OCI-LY7 (cell line): ENCODE data around the gene VPS26C. TPM values are rescaled to one million over a fixed set of nuclear protein-coding genes. Genes with fewer than 3 reads are reported as not detected.

Source experiments
- BruUV-seq: library from RNA; stranded (reverse); fragments of 400-500 nt; replicated peaks from 2 replicates; lab custom pipeline; 2021; lab: Mats Ljungman, UMichigan
- CTCF ChIA-PET: fragments of 300-600 bp; sonication (Branson Sonifier 250); formaldehyde crosslinking; loops from one replicate; lab custom pipeline; 2022; ENCODE audit warnings: antibody characterized with exemption; ENCODE audit not compliant: unreplicated experiment; lab: Charles Lee
- POLR2A ChIA-PET: fragments of 300-600 bp; sonication (Branson Sonifier 250); formaldehyde crosslinking; loops from one replicate; lab custom pipeline; 2022; ENCODE audit warnings: antibody characterized with exemption; lab: Charles Lee
- DNase-seq: peaks from one replicate; pipeline ENCODE4 v3.0.0-alpha.2; 2015; ENCODE audit warnings: low spot score
- H2AFZ ChIP-seq: fragments of 200-600 bp; sonication (generic), shearing (Covaris generic); 2 replicates; pipeline ENCODE4 v1.6.1; 2014; ENCODE audit warnings: mild to moderate bottlenecking, antibody characterized with exemption, low read length, moderate library complexity
- H3K27ac ChIP-seq: fragments of 200-600 bp; sonication (generic); 2 replicates; pipeline ENCODE4 v1.5.1; 2014; ENCODE audit warnings: mixed run types, low read depth, mild to moderate bottlenecking, moderate library complexity, low read length, inconsistent platforms; ENCODE audit not compliant: poor library complexity, severe bottlenecking
- H3K36me3 ChIP-seq: fragments of 200-600 bp; sonication (generic); 2 replicates; pipeline ENCODE4 v1.6.1; 2014; ENCODE audit warnings: mild to moderate bottlenecking, antibody characterized with exemption, low read length, moderate library complexity, mixed read lengths; ENCODE audit not compliant: insufficient read depth
- H3K4me1 ChIP-seq: fragments of 200-600 bp; sonication (generic); 2 replicates; pipeline ENCODE4 v1.5.1; 2014; ENCODE audit warnings: mild to moderate bottlenecking, low read length; ENCODE audit not compliant: insufficient read depth, poor library complexity, severe bottlenecking
- H3K4me2 ChIP-seq: fragments of 200-600 bp; sonication (generic); 2 replicates; pipeline ENCODE4 v1.6.1; 2014; ENCODE audit warnings: mild to moderate bottlenecking, low read length
- H3K4me3 ChIP-seq: fragments of 200-600 bp; sonication (generic); 2 replicates; pipeline ENCODE4 v1.5.1; 2014; ENCODE audit warnings: mild to moderate bottlenecking, low read depth, low read length; ENCODE audit not compliant: poor library complexity, severe bottlenecking
- H3K79me2 ChIP-seq: fragments of 200-600 bp; sonication (generic); 2 replicates; pipeline ENCODE4 v1.6.1; 2016; ENCODE audit warnings: low read depth, mild to moderate bottlenecking, low read length, moderate library complexity, mixed read lengths; ENCODE audit not compliant: insufficient read depth
- H3K9me2 ChIP-seq: fragments of 200-600 bp; sonication (generic); 2 replicates; pipeline ENCODE4 v1.6.1; 2016; ENCODE audit warnings: mild to moderate bottlenecking, low read length, mixed read lengths; ENCODE audit not compliant: insufficient read depth
- H3K9me3 ChIP-seq: fragments of 200-600 bp; sonication (generic); 2 replicates; pipeline ENCODE4 v1.6.1; 2014; ENCODE audit warnings: mild to moderate bottlenecking, mixed run types, low read length, mixed read lengths
- H4K20me1 ChIP-seq: fragments of 200-600 bp; sonication (generic); 2 replicates; pipeline ENCODE4 v1.6.1; 2014; ENCODE audit warnings: mild to moderate bottlenecking, antibody characterized with exemption, low read length, moderate library complexity, mixed read lengths; ENCODE audit not compliant: insufficient read depth
- CTCF ChIP-seq: fragments of 200-600 bp; sonication (generic); conservative IDR thresholded peaks from 2 replicates; pipeline ENCODE4 v1.5.1; 2014; ENCODE audit warnings: mild to moderate bottlenecking, antibody characterized with exemption, low read length, moderate library complexity, mixed read lengths
- EZH2phosphoT487 ChIP-seq: fragments of 200-600 bp; sonication (generic); IDR thresholded peaks from 2 replicates; pipeline ENCODE4 v1.6.1; 2018; ENCODE audit warnings: low read depth, borderline replicate concordance, mild to moderate bottlenecking, mixed run types, antibody characterized with exemption, low read length, moderate library complexity, mixed read lengths
- intact Hi-C: fragments of 100-400 bp; cut with micrococcal nuclease; formaldehyde crosslinking; loops from one replicate; pipeline ENCODE4 v1.10.0; 2022; ENCODE audit not compliant: unreplicated experiment
- total RNA-seq, 2 experiments: library from RNA; depleted of rRNA in 1 of 2; stranded (reverse); fragments of >200 nt in 1 of 2; shearing (Covaris generic) in 1 of 2; gene quantifications; 2 replicates each; pipeline ENCODE4 v1.2.3, GENCODE V29; 2014 to 2022

The VPS26C gene
- total RNA-seq, 2 experiments from 2014 or later = 33.0 to 46.7 TPM

- peaks cover 13% of the 10 kb centered on the region; the same call in 1 of the 2 replicates for H3K79me2 ChIP-seq
Measured at GRCh38 chr21:37237764-37238163, 29.4 kb downstream of the VPS26C start.

GRCh38 chr21:37237346-37237745, 29.8 kb downstream of the VPS26C start:
- Histone ChIP-seq H3K9me2 (no peaks in the 10 kb centered on the region), H3K36me3 (peaks cover 79% of the 10 kb centered on the region), H3K27ac (no peak overlapping the region), H3K4me2 (no peak overlapping the region), H3K4me3 (no peak overlapping the region), H3K79me2 (peaks cover 9% of the 10 kb centered on the region; the same call in 1 of the 2 replicates), H2AFZ (no peak overlapping the region), H4K20me1 (no peaks in the 10 kb centered on the region), H3K9me3 (no peaks in the 10 kb centered on the region), H3K4me1 (peaks cover 7% of the 10 kb centered on the region)
- intact Hi-C loops = no loop called here
- no TSS peak for BruUV-seq
- CTCF ChIA-PET = interaction anchor here (0.7 kb wide), 1 partner anchor 15 kb away, joined by 3 read pairs; no protein-coding TSS in a partner anchor
- POLR2A ChIA-PET = no interaction called here
- DNase-seq = no peak
- no peak for TF ChIP-seq CTCF
- TF ChIP-seq EZH2phosphoT487 = no peak

More at GRCh38 chr21:37237764-37238163, 29.4 kb downstream of the VPS26C start:
- no peak for TF ChIP-seq CTCF
- TF ChIP-seq EZH2phosphoT487 = no peak
- POLR2A ChIA-PET = no interaction called here
- no peak overlapping the region for H3K4me2 ChIP-seq
- no peaks in the 10 kb centered on the region for H3K9me2 ChIP-seq
- H4K20me1 ChIP-seq = no peaks in the 10 kb centered on the region
- no peak overlapping the region for H3K4me3 ChIP-seq
- no peak overlapping the region for H3K27ac ChIP-seq
- no TSS peak for BruUV-seq
- H3K36me3 ChIP-seq = peaks cover 75% of the 10 kb centered on the region
- H2AFZ ChIP-seq = no peak overlapping the region
- intact Hi-C loops = no loop called here
- CTCF ChIA-PET = no interaction called here
- no peaks in the 10 kb centered on the region for H3K9me3 ChIP-seq
- peaks cover 3% of the 10 kb centered on the region for H3K4me1 ChIP-seq
- DNase-seq = no peak

GRCh38 chr21:37233551-37234146, 33.5 kb downstream of the VPS26C start:
- Histone ChIP-seq H3K36me3 (peaks cover 82% of the 10 kb centered on the region), H3K79me2 (no peaks in the 10 kb centered on the region), H3K4me2 (no peak overlapping the region), H2AFZ (no peak overlapping the region), H4K20me1 (no peaks in the 10 kb centered on the region), H3K9me2 (no peaks in the 10 kb centered on the region), H3K27ac (no peak overlapping the region), H3K9me3 (no peaks in the 10 kb centered on the region), H3K4me3 (no peak overlapping the region), H3K4me1 (peaks cover 12% of the 10 kb centered on the region)
- BruUV-seq = no TSS peak
- intact Hi-C loops = no loop called here
- no peak for TF ChIP-seq EZH2phosphoT487
- no peak for TF ChIP-seq CTCF
- CTCF ChIA-PET = no interaction called here
- POLR2A ChIA-PET = no interaction called here
- DNase-seq = no peak
